ENCODE measurements around the gene CTDSPL. TPM values are rescaled to one million over a fixed set of nuclear protein-coding genes. Genes with fewer than 3 reads are reported as not detected.

The CTDSPL gene
- total and polyA plus RNA-seq, 2 of the 13 experiments (the other 11 are each of a cell fraction or from before 2014, with no cell fraction given): 26.1 to 142 TPM

DNA sequence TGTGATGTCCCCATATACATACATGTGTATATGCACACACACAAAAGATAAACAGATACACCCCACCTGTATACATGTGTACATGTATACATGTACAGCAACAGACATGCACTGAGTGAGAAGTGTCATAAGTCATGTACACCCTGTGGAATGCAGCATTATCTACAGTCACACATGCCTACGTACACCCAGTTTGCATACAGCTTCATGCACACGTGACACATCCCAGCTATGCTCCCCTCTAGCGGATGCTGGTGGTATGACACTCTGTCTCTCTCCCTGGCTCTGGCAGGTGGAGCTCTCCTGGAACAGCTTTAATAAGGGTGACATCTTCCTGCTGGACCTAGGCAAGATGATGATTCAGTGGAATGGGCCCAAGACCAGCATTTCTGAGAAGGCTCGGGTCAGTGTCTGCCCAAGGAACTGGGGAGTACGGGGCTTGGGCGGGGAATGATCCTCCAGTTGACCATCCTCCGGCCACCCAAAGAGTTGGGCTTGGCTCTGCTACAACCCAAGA, 135.2 kb downstream of the CTDSPL start (continued):
- TF ChIP-seq ZNF230 (CRISPR knock-in tag; IDR thresholded peaks at IDR 0.05) (no peak), SIX1 (CRISPR knock-in tag; IDR thresholded peaks at IDR 0.05; ENCODE audit: borderline replicate concordance) (no peak), KDM2A (CRISPR knock-in tag; IDR thresholded peaks at IDR 0.05; ENCODE audit: borderline replicate concordance, low read depth) (no peak), ZNF614 (CRISPR knock-in tag; IDR thresholded peaks at IDR 0.05; ENCODE audit: borderline replicate concordance) (no peak)
- TF ChIP-seq, protein P1, sequence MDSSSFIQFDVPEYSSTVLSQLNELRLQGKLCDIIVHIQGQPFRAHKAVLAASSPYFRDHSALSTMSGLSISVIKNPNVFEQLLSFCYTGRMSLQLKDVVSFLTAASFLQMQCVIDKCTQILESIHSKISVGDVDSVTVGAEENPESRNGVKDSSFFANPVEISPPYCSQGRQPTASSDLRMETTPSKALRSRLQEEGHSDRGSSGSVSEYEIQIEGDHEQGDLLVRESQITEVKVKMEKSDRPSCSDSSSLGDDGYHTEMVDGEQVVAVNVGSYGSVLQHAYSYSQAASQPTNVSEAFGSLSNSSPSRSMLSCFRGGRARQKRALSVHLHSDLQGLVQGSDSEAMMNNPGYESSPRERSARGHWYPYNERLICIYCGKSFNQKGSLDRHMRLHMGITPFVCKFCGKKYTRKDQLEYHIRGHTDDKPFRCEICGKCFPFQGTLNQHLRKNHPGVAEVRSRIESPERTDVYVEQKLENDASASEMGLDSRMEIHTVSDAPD (CRISPR knock-in tag; IDR thresholded peaks at IDR 0.05): no peak

DNA sequence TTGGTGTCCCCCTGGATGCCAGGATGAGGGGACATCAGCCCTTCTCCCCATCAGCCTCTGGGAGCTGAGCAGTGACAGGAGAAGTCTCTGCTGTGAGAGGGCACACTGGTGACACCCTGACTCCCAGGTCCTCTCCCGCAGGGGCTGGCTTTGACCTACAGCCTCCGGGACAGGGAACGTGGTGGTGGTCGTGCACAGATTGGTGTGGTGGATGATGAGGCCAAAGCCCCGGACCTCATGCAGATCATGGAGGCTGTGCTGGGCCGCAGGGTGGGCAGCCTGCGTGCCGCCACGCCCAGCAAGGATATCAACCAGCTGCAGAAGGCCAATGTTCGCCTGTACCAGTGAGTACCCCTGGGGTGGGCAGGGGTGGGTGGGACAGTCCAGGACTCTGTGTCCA, 135.7 kb downstream of the CTDSPL start:
- FAIRE-seq: no peak

More for the DNA sequence above, 135.7 kb downstream of the CTDSPL start:
- WGBS (ENCODE audit: low lambda C conversion rate): 65% methylated on average over 5 of the region's 10 CpGs
- in situ Hi-C loops (cut with HindIII; ENCODE audit: extremely low pct_ligation_motif_present, low pct_unique_long_range_greater_than_20kb) (no loop called here), intact Hi-C loops (cut with micrococcal nuclease; ENCODE audit: unreplicated experiment) (no loop called here)
- Histone ChIP-seq H3K4me1 (ENCODE audit: insufficient read depth, low read length) (peaks cover 76% of the 10 kb centered on the region), H3K4me3 (replicated peaks in 1 of 3; ENCODE audit: insufficient read depth in 1 of 3, low read depth in 2 of 3, low read length in 3 of 3) (no peak overlapping the region), H4K20me1 (ENCODE audit: insufficient read depth, low read length) (no peaks in the 10 kb centered on the region), H3K9me3 (ENCODE audit: low read length) (no peaks in the 10 kb centered on the region), H3K9ac (ENCODE audit: insufficient read depth, low read depth, low read length) (no peak overlapping the region), H2AFZ (ENCODE audit: low read length) (no peak overlapping the region), H3K79me2 (ENCODE audit: insufficient read depth, low read length) (no peaks in the 10 kb centered on the region), H3K4me2 (ENCODE audit: low read depth, low read length) (no peak overlapping the region), H3K27ac (ENCODE audit: extremely low read length, insufficient read depth, low read length) (no peak overlapping the region), H3K36me3 (replicated peaks in 1 of 2; ENCODE audit: control insufficient read depth in 1 of 2, insufficient read depth in 2 of 2, low read length in 2 of 2) (no peaks in the 10 kb centered on the region), H3K27me3 (ENCODE audit: control insufficient read depth in 1 of 2, insufficient read depth in 2 of 2, low read length in 2 of 2) (peaks cover 0 to 17% of the 10 kb centered on the region in 2 experiments; a peak in 2 of 5 replicates)
- BruUV-seq (replicated peaks): no TSS peak
- TF ChIP-seq, protein P2, sequence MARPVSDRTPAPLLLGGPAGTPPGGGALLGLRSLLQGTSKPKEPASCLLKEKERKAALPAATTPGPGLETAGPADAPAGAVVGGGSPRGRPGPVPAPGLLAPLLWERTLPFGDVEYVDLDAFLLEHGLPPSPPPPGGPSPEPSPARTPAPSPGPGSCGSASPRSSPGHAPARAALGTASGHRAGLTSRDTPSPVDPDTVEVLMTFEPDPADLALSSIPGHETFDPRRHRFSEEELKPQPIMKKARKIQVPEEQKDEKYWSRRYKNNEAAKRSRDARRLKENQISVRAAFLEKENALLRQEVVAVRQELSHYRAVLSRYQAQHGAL (CRISPR knock-in tag; IDR thresholded peaks at IDR 0.05; ENCODE audit: not compliant biosample characterization): no peak
- no peak for TF ChIP-seq SIN3B (IDR thresholded peaks at IDR 0.05; ENCODE audit: low read length)
- ChIA-PET CTCF (ENCODE audit: low intra/inter-chr PET ratio, low total read pairs) (interaction anchor here (1.5 to 1.8 kb wide), 2 partner anchors 23 to 142 kb away, joined by 6 to 10 read pairs; no protein-coding TSS in a partner anchor), POLR2A (interaction anchor here (0.6 to 1.5 kb wide), 5 partner anchors 8 to 168 kb away, joined by 3 to 5 read pairs (median 4); partner anchors contain the start of gene OXSR1)
- DNase-seq (ENCODE audit: low spot score) (no peak), ATAC-seq (no peak)

Measured in HepG2 (cell line).